Prostate gland (tissue), 2 donors: ENCODE measurements around the gene CHFR. TPM values are rescaled to one million over a fixed set of nuclear protein-coding genes. Genes with fewer than 3 reads are reported as not detected.

ENCODE experiments used
- DNase-seq: peaks from one replicate; pipeline ENCODE4 v3.0.0-alpha.2; 2019; ENCODE audit warnings: low spot score
- H3K27ac ChIP-seq, 2 donors: fragments of 200-600 bp; sonication (generic); 2 replicates each; pipeline ENCODE4 v1.5.1; 2017 to 2019
- H3K27me3 ChIP-seq: fragments of 200-600 bp; sonication (generic); replicated peaks from 2 replicates; pipeline ENCODE4 v1.5.1; 2019; ENCODE audit not compliant: insufficient read depth
- H3K36me3 ChIP-seq, 2 donors: fragments of 200-600 bp; sonication (generic); 1 replicate in 1 of 2; 2 replicates in 1 of 2; pipeline versions ENCODE4 v1.5.1 to v1.8.1; 2017 to 2019
- H3K4me1 ChIP-seq: fragments of 200-600 bp; sonication (generic); replicated peaks from 2 replicates; pipeline ENCODE4 v1.5.1; 2019
- H3K4me3 ChIP-seq, 2 donors: fragments of 200-600 bp; sonication (generic); 2 replicates each; pipeline ENCODE4 v1.5.1; 2017 to 2019
- H3K9me3 ChIP-seq: fragments of 200-600 bp; sonication (generic); 2 replicates; pipeline ENCODE4 v1.5.1; 2017
- POLR2A ChIP-seq: fragments of 450-650 bp; IDR thresholded peaks from one replicate; pipeline ENCODE4 v1.6.1; 2016; ENCODE audit warnings: antibody characterized with exemption, mild to moderate bottlenecking
- POLR2AphosphoS5 ChIP-seq: sonication (generic); formaldehyde crosslinking; IDR thresholded peaks from one replicate; pipeline ENCODE4 v1.6.1; 2017; ENCODE audit warnings: antibody characterized with exemption
- WGBS: methylation state at CpG from one replicate; pipeline ENCODE4 v1.1.5; 2018; 5-methylcytosine and 5-hydroxymethylcytosine counted together
- intact Hi-C: fragments of 100-400 bp; cut with DNase I; formaldehyde crosslinking; loops from one replicate; pipeline ENCODE4 v1.14.2; 2022
- total RNA-seq, 2 donors: library from RNA; depleted of rRNA; stranded (reverse); fragments of >200 nt; gene quantifications; one replicate each; pipeline ENCODE4 v1.1.0, GENCODE V29; 2016
- TF ChIP-seq, protein P1 (sequence below), 4 experiments: fragments of 200-600 bp in 2 of 4; fragments of 450-650 bp in 2 of 4; sonication (generic) in 2 of 4; IDR thresholded peaks; 1 replicate in 3 of 4; 2 replicates in 1 of 4; pipeline ENCODE4 v1.5.1; 2016 to 2019; ENCODE audit warnings: antibody characterized with exemption in 4 of 4, mild to moderate bottlenecking in 2 of 4, moderate library complexity in 2 of 4

Gene CHFR
- total RNA-seq, 2 donors from 2014 or later: 18.7 to 52.3 TPM

DNA sequence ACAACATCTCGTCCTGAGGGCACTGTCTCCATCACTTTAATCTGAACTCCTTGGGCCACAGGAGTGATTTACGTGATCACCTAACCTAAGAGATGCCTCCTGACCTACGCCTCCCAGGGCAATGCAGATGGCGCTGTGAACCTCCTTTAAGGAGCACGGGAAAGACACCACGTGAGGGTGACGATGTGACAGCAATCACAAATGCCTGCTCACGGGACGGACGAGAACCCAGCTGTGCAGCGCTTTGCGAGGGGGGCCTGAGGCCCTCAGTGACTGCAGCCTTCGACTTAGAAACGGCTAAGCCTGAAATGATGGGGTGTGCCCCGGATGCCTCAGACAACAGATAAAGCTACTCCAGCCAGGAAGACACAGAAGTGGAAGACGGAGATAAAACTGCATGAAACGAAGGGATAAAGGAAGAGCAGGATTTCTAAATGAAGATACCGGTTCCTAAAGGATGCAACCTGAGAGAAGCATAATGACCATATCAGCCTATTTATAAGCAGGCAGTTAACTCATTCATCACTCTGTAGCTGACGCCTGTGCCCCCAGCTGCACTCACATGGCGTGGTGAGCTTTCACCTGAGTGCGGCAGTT is 44.9 kb downstream of the CHFR start:
- H3K4me3 ChIP-seq: no peak overlapping the region
- H3K27me3 ChIP-seq: no peaks in the 10 kb centered on the region
- H3K4me1 ChIP-seq: no peaks in the 10 kb centered on the region
- 85% methylated on average over 21 of the region's 21 CpGs for WGBS
- intact Hi-C loops: no loop called here
- H3K27ac ChIP-seq: no peak overlapping the region
- peaks cover 8 to 10% of the 10 kb centered on the region in 2 donors for H3K36me3 ChIP-seq
- DNase-seq: no peak
- TF ChIP-seq POLR2AphosphoS5 (no peak), POLR2A (no peak)
- TF ChIP-seq, protein P1, sequence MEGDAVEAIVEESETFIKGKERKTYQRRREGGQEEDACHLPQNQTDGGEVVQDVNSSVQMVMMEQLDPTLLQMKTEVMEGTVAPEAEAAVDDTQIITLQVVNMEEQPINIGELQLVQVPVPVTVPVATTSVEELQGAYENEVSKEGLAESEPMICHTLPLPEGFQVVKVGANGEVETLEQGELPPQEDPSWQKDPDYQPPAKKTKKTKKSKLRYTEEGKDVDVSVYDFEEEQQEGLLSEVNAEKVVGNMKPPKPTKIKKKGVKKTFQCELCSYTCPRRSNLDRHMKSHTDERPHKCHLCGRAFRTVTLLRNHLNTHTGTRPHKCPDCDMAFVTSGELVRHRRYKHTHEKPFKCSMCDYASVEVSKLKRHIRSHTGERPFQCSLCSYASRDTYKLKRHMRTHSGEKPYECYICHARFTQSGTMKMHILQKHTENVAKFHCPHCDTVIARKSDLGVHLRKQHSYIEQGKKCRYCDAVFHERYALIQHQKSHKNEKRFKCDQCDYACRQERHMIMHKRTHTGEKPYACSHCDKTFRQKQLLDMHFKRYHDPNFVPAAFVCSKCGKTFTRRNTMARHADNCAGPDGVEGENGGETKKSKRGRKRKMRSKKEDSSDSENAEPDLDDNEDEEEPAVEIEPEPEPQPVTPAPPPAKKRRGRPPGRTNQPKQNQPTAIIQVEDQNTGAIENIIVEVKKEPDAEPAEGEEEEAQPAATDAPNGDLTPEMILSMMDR (IDR thresholded peaks at IDR 0.05): no peak
- H3K9me3 ChIP-seq: no peaks in the 10 kb centered on the region

DNA sequence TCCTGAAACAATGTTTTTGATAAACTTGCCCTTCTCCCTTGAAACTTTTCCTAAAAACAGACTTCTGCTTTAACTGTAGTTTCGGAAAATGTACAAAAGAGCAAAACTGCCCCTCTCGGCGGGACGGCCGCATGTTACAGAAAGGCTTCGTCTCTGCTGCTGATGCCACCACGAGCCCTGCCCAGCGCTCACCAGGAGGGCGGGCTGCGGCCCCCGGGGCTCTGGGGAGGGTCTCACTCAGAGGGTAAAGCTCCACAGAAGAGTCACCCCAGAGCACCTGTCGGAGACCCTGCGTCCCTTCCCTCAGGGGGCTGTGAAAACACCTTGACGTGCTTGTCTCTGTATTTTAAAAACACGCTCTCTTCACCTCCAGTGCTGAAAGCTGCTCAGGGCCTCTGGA is 46.3 kb downstream of the CHFR start:
- H3K27ac ChIP-seq: no peak overlapping the region
- intact Hi-C loops: no loop called here
- H3K27me3 ChIP-seq: no peaks in the 10 kb centered on the region
- H3K9me3 ChIP-seq: no peaks in the 10 kb centered on the region
- H3K4me1 ChIP-seq: no peaks in the 10 kb centered on the region
- peaks cover 8 to 10% of the 10 kb centered on the region in 2 donors for H3K36me3 ChIP-seq
- no peak for DNase-seq
- no peak overlapping the region for H3K4me3 ChIP-seq
- no peak for TF ChIP-seq POLR2A
- TF ChIP-seq, protein P1 (IDR thresholded peaks at IDR 0.05): no peak
- no peak for TF ChIP-seq POLR2AphosphoS5
- 90% methylated on average over 15 of the region's 15 CpGs for WGBS

DNA sequence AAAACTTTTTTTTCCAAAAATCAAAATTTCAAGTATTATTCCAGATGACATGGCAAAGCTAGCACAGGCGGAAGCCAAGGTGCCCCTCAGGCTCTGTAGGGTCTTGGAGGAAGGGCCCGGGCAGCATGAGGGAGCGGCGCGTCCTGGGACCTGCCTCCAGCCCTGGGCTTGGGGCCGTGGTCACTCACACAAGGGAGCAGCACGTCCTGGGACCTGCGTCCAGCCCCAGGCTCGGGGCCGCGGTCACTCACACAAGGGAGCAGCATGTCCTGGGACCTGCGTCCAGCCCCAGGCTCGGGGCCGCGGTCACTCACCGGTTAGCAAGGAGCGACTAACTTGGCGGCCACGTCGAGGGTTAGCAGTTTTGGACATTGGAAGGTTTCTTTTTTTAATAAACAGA is 46.9 kb downstream of the CHFR start:
- intact Hi-C loops: no loop called here
- TF ChIP-seq POLR2A: no peak
- TF ChIP-seq, protein P1 (IDR thresholded peaks at IDR 0.05): no peak
- TF ChIP-seq POLR2AphosphoS5: no peak
- no peak overlapping the region for H3K27ac ChIP-seq
- no peaks in the 10 kb centered on the region for H3K4me1 ChIP-seq
- H3K36me3 ChIP-seq: peaks cover 8 to 10% of the 10 kb centered on the region in 2 donors
- H3K4me3 ChIP-seq: no peak overlapping the region
- no peaks in the 10 kb centered on the region for H3K27me3 ChIP-seq
- no peak for DNase-seq
- 93% methylated on average over 20 of the region's 20 CpGs for WGBS
- no peaks in the 10 kb centered on the region for H3K9me3 ChIP-seq

DNA sequence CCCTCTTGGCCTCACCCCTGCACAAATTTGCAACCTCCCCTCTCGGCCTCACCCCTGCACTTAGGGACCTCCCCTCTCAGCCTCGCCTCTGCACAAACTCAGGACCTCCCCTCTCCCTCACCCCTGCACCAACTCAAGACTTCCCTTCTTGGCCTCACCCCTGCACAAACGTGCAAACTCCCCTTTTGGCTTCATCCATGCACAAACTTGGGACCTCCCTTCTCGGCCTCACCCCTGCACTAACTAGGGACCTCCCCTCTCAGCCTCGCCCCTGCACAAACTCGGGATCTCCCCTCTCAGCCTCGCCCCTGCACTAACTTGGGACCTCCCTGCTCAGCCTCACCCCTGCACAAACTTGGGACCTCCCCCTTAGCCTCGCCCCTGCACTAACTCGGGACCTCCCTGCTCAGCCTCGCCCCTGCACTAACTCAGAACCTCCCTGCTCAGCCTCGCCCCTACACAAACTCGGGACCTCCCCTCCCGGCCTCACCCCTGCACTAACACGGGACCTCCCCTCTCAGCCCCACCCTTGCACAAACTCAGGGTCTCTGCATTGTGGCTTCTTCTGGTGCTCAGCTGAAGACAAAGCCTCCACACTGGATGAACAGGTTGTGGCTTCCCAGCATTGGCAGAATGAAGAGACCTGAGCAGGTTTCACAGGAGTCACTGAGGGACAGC is 47.7 kb downstream of the CHFR start:
- no peaks in the 10 kb centered on the region for H3K4me1 ChIP-seq
- WGBS: 88% methylated on average over 14 of the region's 14 CpGs
- H3K4me3 ChIP-seq: no peak overlapping the region
- no peak overlapping the region for H3K27ac ChIP-seq
- no peak for DNase-seq
- H3K9me3 ChIP-seq: no peaks in the 10 kb centered on the region
- no peaks in the 10 kb centered on the region for H3K27me3 ChIP-seq
- TF ChIP-seq POLR2A (no peak), POLR2AphosphoS5 (no peak)
- TF ChIP-seq, protein P1 (IDR thresholded peaks at IDR 0.05): no peak
- peaks cover 8 to 10% of the 10 kb centered on the region in 2 donors for H3K36me3 ChIP-seq
- intact Hi-C loops: no loop called here
